Neutrophil (primary cell): ENCODE results near the gene SOAT2.

Experiments
- H3K27ac ChIP-seq: fragments of 200-600 bp; sonication (generic); 2 replicates; pipeline ENCODE4 v1.5.1; 2016; ENCODE audit warnings: mild to moderate bottlenecking, moderate library complexity
- H3K27me3 ChIP-seq: fragments of 200-600 bp; sonication (generic); 2 replicates; pipeline ENCODE4 v1.6.0; 2016; ENCODE audit warnings: mild to moderate bottlenecking
- H3K36me3 ChIP-seq: fragments of 200-600 bp; sonication (generic); 2 replicates; pipeline ENCODE4 v1.5.1; 2017
- H3K4me1 ChIP-seq, 2 experiments: fragments of 200-600 bp in 1 of 2; sonication (generic) in 1 of 2; 1 replicate in 1 of 2; 2 replicates in 1 of 2; pipeline versions ENCODE4 v1.5.1 to v1.6.1; 2013 to 2016; ENCODE audit warnings: low read depth in 1 of 2, low read length in 1 of 2, mild to moderate bottlenecking in 1 of 2, moderate library complexity in 1 of 2; ENCODE audit not compliant: control insufficient read depth in 1 of 2, insufficient read depth in 1 of 2
- H3K4me3 ChIP-seq, 2 experiments: fragments of 200-600 bp in 1 of 2; sonication (generic) in 1 of 2; 1 replicate in 1 of 2; 2 replicates in 1 of 2; pipeline ENCODE4 v1.5.1; 2013 to 2016; ENCODE audit warnings: low read depth in 1 of 2, low read length in 1 of 2, mild to moderate bottlenecking in 1 of 2, moderate library complexity in 1 of 2
- H3K9me3 ChIP-seq: fragments of 200-600 bp; sonication (generic); 2 replicates; pipeline ENCODE4 v1.5.1; 2016
- CTCF ChIP-seq: fragments of 200-600 bp; sonication (generic); IDR thresholded peaks from 2 replicates; pipeline ENCODE4 v1.5.1; 2016; ENCODE audit warnings: antibody characterized with exemption

SOAT2 gene

GRCh38 chr12:53128780-53129569 lies 25.7 kb downstream of the SOAT2 start:
- H3K36me3 ChIP-seq = no peaks in the 10 kb centered on the region
- H3K9me3 ChIP-seq = no peaks in the 10 kb centered on the region
- peaks cover 0 to 4% of the 10 kb centered on the region in 2 experiments for H3K4me1 ChIP-seq
- no peaks in the 10 kb centered on the region for H3K27me3 ChIP-seq
- H3K27ac ChIP-seq = no peak overlapping the region
- TF ChIP-seq CTCF = no peak
- H3K4me3 ChIP-seq = no peak overlapping the region

DNA sequence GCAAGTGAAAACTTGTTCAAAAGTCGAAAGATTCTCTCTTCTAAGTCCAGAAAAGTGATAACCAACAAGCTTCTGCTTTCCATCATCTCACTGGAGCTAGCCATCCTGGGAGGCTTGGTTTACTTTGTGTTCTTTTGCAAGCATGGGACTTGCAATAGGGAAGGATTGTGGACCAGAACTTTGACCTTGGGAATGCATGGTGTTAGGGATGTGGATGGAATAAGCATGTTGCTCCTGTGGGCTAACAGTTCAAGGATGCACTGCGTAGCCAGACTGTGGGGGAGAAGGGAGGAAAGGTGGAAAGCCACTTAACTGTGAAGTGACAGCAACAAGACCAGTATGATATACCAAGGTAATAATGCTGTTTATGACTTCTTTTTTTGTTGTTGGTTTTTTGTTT lies 28.6 kb downstream of the SOAT2 start:
- TF ChIP-seq CTCF = no peak
- Histone ChIP-seq H3K4me1 (peaks cover 0 to 4% of the 10 kb centered on the region in 2 experiments), H3K9me3 (peaks cover 1% of the 10 kb centered on the region), H3K36me3 (no peaks in the 10 kb centered on the region), H3K27me3 (no peaks in the 10 kb centered on the region), H3K4me3 (no peak overlapping the region), H3K27ac (no peak overlapping the region)

DNA sequence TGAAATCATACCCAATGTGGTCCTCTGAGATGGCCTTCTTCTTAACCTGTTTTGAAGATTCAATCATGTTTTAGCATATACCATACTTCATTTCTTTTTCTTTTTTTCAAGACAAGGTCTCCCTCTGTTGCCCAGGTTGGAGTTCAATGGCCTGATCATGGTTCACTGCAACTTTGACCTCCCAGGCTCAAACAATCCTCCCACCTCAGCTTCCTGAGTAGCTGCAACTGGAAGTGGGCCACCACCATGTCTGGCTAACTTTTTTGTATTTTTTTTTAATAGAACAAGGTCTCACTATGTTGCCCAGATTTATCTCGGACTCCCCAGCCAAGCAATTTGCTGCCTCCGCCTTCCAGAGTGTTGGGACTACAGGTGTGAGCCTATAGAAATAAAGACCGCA lies 30.4 kb downstream of the SOAT2 start:
- H3K4me1 ChIP-seq = peaks cover 0 to 4% of the 10 kb centered on the region in 2 experiments
- H3K9me3 ChIP-seq = peaks cover 6% of the 10 kb centered on the region
- no peak overlapping the region for H3K27ac ChIP-seq
- no peaks in the 10 kb centered on the region for H3K36me3 ChIP-seq
- TF ChIP-seq CTCF = no peak
- no peaks in the 10 kb centered on the region for H3K27me3 ChIP-seq
- no peak overlapping the region for H3K4me3 ChIP-seq

DNA sequence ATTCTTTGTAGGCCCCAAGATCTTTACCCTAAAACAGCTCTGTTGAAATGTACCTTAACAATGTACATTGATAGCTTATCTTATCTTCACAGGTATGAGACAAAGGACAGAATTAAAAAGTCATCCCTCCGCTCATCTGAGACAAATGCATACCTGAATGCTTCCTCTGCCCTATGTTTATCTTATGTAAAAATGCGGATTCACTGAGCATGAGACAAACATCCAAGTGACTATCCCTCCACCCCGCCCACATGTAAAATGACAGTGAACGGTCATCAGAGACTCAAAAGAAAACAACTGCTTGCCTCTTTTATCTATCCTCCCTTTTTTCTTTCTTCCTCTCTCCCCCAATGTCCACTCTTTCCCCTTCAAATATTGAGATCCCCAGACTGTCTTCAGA lies 40.1 kb downstream of the SOAT2 start:
- Histone ChIP-seq H3K27ac (no peak overlapping the region), H3K4me1 (no peaks in the 10 kb centered on the region), H3K9me3 (no peaks in the 10 kb centered on the region), H3K4me3 (no peak overlapping the region), H3K27me3 (no peaks in the 10 kb centered on the region), H3K36me3 (no peaks in the 10 kb centered on the region)
- no peak for TF ChIP-seq CTCF

- no peak for TF ChIP-seq CTCF
- Histone ChIP-seq H3K27ac (no peak overlapping the region), H3K36me3 (no peaks in the 10 kb centered on the region), H3K9me3 (no peaks in the 10 kb centered on the region), H3K4me1 (no peaks in the 10 kb centered on the region), H3K27me3 (no peaks in the 10 kb centered on the region), H3K4me3 (no peak overlapping the region)
Measured at GRCh38 chr12:53145383-53146260, 42.3 kb downstream of the SOAT2 start.
